CD4-positive, alpha-beta T cell treated with Interleukin-15 for 4 hours (primary cell): Measurements from ENCODE around the gene KIAA0825.
"Not testable (repeated sequence)": the region's sequence is repeated elsewhere in the genome, so short reads cannot be mapped to it uniquely, and the experiment has no call there.

Experiments used
- DNase-seq: peaks from one replicate; pipeline ENCODE4 v3.0.0-alpha.2; 2020; ENCODE audit warnings: low spot score

The KIAA0825 gene

GRCh38 chr5:94375801-94376200, 242.6 kb downstream of the KIAA0825 start:
- no peak for DNase-seq

GRCh38 chr5:94374336-94374735, 244.1 kb downstream of the KIAA0825 start:
- no peak for DNase-seq

- DNase-seq = no peak
Measured at GRCh38 chr5:94367900-94368299, 250.5 kb downstream of the KIAA0825 start.

GRCh38 chr5:94366811-94367210, 251.6 kb downstream of the KIAA0825 start:
- no peak for DNase-seq

- DNase-seq = no peak
Measured at GRCh38 chr5:94362857-94363256, 255.5 kb downstream of the KIAA0825 start.

- DNase-seq = no peak
Measured at GRCh38 chr5:94361832-94362796, 256.3 kb downstream of the KIAA0825 start.

GRCh38 chr5:94361161-94361560, 257.2 kb downstream of the KIAA0825 start:
- DNase-seq = no peak

- no peak for DNase-seq
Measured at GRCh38 chr5:94360382-94361130, 257.8 kb downstream of the KIAA0825 start.

GRCh38 chr5:94359880-94360279, 258.5 kb downstream of the KIAA0825 start:
- no peak for DNase-seq

GRCh38 chr5:94355811-94356210, 262.6 kb downstream of the KIAA0825 start:
- no peak for DNase-seq

- not testable (repeated sequence) for DNase-seq
Measured at GRCh38 chr5:94354837-94355485, 263.4 kb downstream of the KIAA0825 start.

GRCh38 chr5:94353605-94354004, 264.8 kb downstream of the KIAA0825 start:
- DNase-seq = no peak

GRCh38 chr5:94347130-94347529, 271.3 kb downstream of the KIAA0825 start:
- DNase-seq = no peak

GRCh38 chr5:94345257-94345656, 273.1 kb downstream of the KIAA0825 start:
- DNase-seq = no peak

GRCh38 chr5:94337617-94338016, 280.8 kb downstream of the KIAA0825 start:
- no peak for DNase-seq

- DNase-seq = no peak
Measured at GRCh38 chr5:94335936-94336335, 282.5 kb downstream of the KIAA0825 start.

GRCh38 chr5:94329115-94329514, 289.3 kb downstream of the KIAA0825 start:
- DNase-seq = no peak

GRCh38 chr5:94326586-94326985, 291.8 kb downstream of the KIAA0825 start:
- DNase-seq = no peak

- DNase-seq = no peak
Measured at GRCh38 chr5:94316916-94317838, 301.2 kb downstream of the KIAA0825 start.

GRCh38 chr5:94314460-94315131, 303.8 kb downstream of the KIAA0825 start:
- DNase-seq = no peak

GRCh38 chr5:94313696-94314095, 304.7 kb downstream of the KIAA0825 start:
- DNase-seq = no peak
